Activated B cell treated with CpG ODN at 0.5 μM for 24 hours (primary cell): Measurements from ENCODE around the gene TRIM54. TPM values are rescaled to one million over a fixed set of nuclear protein-coding genes. Genes with fewer than 3 reads are reported as not detected.

ENCODE experiments used
- ATAC-seq: fragments of 200-7000 bp; cut with Tn5 transposase; one replicate; pipeline ENCODE4 v1.10.0; 2021; ENCODE audit warnings: low read depth, mild to moderate bottlenecking, moderate library complexity
- CTCF ChIA-PET: fragments of 350-600 bp; sonication (Branson Sonifier 250); formaldehyde crosslinking; loops from one replicate; lab custom pipeline; 2021; ENCODE audit warnings: antibody characterized with exemption; lab: Charles Lee
- POLR2A ChIA-PET: fragments of 350-600 bp; sonication (Branson Sonifier 250); formaldehyde crosslinking; loops from one replicate; lab custom pipeline; 2021; ENCODE audit warnings: antibody characterized with exemption; lab: Charles Lee
- DNase-seq: peaks from one replicate; pipeline ENCODE4 v3.0.0; 2022
- H3K27ac Mint-ChIP-seq: one replicate; pipeline ENCODE4 v1.8.0; 2020; ENCODE audit warnings: mixed read lengths
- H3K27me3 Mint-ChIP-seq: one replicate; pipeline ENCODE4 v1.8.0; 2021; ENCODE audit warnings: mixed read lengths
- H3K36me3 Mint-ChIP-seq: one replicate; pipeline ENCODE4 v1.8.0; 2021; ENCODE audit warnings: low read depth, mixed read lengths
- H3K4me1 Mint-ChIP-seq: one replicate; pipeline ENCODE4 v1.8.0; 2021; ENCODE audit warnings: mixed read lengths
- H3K4me3 Mint-ChIP-seq: one replicate; pipeline ENCODE4 v1.8.0; 2020; ENCODE audit warnings: mild to moderate bottlenecking, mixed read lengths
- H3K9me3 Mint-ChIP-seq: one replicate; pipeline ENCODE4 v1.8.0; 2020; ENCODE audit warnings: mixed read lengths
- intact Hi-C: fragments of 100-400 bp; cut with micrococcal nuclease; formaldehyde crosslinking; loops from one replicate; pipeline ENCODE4 v1.15.1; 2024
- total RNA-seq: library from RNA; stranded (reverse); gene quantifications from 2 replicates; pipeline ENCODE4 v1.2.3, GENCODE V29; 2022
- TF ChIP-seq, protein P1 (sequence below): fragments of 200-600 bp; IDR thresholded peaks from one replicate; pipeline ENCODE4 v1.8.0; 2022; ENCODE audit warnings: antibody characterized with exemption, mild to moderate bottlenecking

The TRIM54 gene
- total RNA-seq, 1 donor from 2014 or later = not detected

DNA sequence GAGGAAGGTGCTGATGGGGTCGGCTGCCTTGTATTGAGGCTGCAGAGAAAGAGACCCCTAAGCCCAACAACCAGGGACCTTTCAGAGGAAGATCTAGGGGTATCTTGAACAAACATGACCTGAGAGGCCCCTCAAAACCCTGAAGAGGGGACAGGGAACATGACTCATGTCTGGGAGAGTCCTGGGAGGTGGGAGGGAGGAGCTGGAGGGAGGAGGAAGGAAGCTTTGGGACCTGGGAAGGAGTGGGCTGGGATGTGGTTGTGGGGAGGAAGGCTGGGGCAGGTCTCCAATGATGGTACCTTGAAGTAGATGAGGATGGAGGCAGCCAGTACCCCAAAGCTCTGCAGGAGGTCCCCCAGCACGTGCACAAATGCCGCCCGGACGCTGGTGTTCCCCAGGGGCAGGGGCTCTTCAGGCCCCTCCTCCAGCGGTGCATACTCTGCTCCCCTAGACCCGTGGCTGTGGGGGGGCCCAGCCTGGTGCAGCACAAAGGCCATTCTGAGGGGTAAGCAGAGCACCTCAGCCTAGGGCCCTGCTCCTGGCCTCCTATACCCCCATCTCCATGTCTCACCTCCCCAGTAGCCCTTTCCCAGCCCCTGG is 25.3 kb upstream of the TRIM54 start:
- no peak for DNase-seq
- intact Hi-C loops = no loop called here
- no peak overlapping the region for H3K4me3 Mint-ChIP-seq
- no peak for ATAC-seq
- TF ChIP-seq, protein P1, sequence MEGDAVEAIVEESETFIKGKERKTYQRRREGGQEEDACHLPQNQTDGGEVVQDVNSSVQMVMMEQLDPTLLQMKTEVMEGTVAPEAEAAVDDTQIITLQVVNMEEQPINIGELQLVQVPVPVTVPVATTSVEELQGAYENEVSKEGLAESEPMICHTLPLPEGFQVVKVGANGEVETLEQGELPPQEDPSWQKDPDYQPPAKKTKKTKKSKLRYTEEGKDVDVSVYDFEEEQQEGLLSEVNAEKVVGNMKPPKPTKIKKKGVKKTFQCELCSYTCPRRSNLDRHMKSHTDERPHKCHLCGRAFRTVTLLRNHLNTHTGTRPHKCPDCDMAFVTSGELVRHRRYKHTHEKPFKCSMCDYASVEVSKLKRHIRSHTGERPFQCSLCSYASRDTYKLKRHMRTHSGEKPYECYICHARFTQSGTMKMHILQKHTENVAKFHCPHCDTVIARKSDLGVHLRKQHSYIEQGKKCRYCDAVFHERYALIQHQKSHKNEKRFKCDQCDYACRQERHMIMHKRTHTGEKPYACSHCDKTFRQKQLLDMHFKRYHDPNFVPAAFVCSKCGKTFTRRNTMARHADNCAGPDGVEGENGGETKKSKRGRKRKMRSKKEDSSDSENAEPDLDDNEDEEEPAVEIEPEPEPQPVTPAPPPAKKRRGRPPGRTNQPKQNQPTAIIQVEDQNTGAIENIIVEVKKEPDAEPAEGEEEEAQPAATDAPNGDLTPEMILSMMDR = no peak
- no peaks in the 10 kb centered on the region for H3K9me3 Mint-ChIP-seq
- no peak overlapping the region for H3K27ac Mint-ChIP-seq
- H3K27me3 Mint-ChIP-seq = peaks cover 58% of the 10 kb centered on the region
- H3K4me1 Mint-ChIP-seq = peaks cover 11% of the 10 kb centered on the region
- CTCF ChIA-PET = no interaction called here
- POLR2A ChIA-PET = interaction anchor here (0.6 kb wide), 1 partner anchor 44 kb away, joined by 5 read pairs; no protein-coding TSS in a partner anchor
- H3K36me3 Mint-ChIP-seq = no peaks in the 10 kb centered on the region

DNA sequence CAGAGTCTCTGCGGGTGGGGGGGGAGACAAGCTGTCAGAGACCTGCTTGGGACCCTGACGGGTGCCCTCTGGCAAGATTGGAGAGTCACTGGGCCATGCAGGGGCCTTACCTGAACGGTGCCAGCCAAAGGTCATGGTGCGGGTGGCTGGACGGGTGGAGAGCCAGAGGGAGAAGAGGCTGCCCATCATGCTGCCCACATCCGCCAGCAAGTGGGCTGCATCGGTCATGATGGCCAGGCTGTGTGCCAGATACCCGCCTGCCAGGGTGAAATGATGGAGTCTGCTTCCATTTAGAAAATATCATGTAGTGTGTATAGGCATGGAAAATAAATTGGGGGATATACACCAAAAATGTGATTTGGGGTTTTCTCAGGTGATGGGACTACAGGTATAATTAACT is 24.2 kb upstream of the TRIM54 start:
- Mint-ChIP-seq H3K27ac (no peak overlapping the region), H3K4me3 (no peak overlapping the region), H3K4me1 (peaks cover 12% of the 10 kb centered on the region), H3K27me3 (peaks cover 59% of the 10 kb centered on the region), H3K9me3 (no peaks in the 10 kb centered on the region), H3K36me3 (no peaks in the 10 kb centered on the region)
- TF ChIP-seq, protein P1 = no peak
- POLR2A ChIA-PET = no interaction called here
- CTCF ChIA-PET = no interaction called here
- ATAC-seq (no peak), DNase-seq (no peak)
- intact Hi-C loops = no loop called here

DNA sequence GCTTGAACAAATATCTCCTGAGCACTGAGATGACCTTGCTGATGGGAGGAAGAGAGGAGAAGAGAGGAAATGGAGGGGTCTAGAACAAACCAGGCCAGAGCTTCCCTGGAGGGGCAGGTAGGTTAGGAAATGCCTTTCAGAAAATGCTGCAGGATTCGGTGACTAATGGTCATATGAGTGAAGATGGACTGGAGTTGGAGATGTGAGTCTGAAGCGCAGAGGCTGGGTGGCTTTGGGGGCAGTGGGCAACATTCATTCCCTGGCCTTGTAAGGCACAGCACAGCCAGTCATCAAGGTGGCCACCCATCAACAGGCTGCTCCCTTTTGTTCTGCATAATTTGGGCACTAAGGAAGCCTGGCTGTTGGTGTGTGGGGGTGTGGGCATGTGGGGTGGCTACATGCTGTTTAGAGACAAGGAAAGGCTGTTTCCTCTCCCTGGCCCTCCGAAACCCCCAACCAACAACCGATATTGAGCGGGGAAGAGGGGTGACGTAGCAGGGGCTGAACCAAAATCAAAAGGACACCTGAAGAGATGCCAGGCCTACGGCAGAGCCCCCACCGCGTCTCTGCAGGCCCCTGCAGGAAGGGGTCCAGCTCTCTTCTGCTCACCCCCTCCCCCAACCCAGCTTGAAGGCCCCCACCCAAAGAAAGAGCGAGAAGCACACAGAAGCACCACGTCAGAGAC is 20.8 kb upstream of the TRIM54 start:
- POLR2A ChIA-PET = no interaction called here
- Mint-ChIP-seq H3K27ac (no peak overlapping the region), H3K9me3 (no peaks in the 10 kb centered on the region), H3K27me3 (peaks cover 65% of the 10 kb centered on the region), H3K4me3 (peak overlapping the region; percentile 74), H3K36me3 (peaks cover 2% of the 10 kb centered on the region), H3K4me1 (peaks cover 33% of the 10 kb centered on the region)
- TF ChIP-seq, protein P1 = no peak
- no peak for DNase-seq
- CTCF ChIA-PET = no interaction called here
- intact Hi-C loops = no loop called here
- no peak for ATAC-seq

DNA sequence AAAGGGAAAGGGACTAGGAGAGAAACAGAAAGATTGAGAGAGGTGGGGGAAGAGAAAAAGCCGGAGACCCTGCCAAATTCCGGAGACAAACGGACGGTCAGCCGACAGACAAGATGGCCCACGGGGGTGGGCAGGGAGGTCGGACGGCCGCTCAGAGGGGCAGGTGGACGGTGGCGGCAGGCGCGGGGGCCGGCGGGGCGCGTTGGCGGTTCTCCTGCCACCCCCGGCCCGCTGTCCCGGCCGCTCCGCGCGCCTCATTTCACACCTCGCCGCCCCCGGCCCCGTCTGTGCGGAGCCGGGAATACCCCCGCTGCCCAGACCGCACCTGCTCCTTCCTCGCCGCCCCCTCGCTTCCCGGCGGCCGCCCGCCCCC is 20.3 kb upstream of the TRIM54 start:
- CTCF ChIA-PET = no interaction called here
- no peak overlapping the region for H3K27ac Mint-ChIP-seq

More for the DNA sequence above, 20.3 kb upstream of the TRIM54 start:
- Mint-ChIP-seq H3K9me3 (no peaks in the 10 kb centered on the region), H3K36me3 (peaks cover 2% of the 10 kb centered on the region), H3K4me3 (peak overlapping the region; percentile 74), H3K4me1 (peaks cover 33% of the 10 kb centered on the region), H3K27me3 (peaks cover 59% of the 10 kb centered on the region)
- intact Hi-C loops = no loop called here
- ATAC-seq (no peak), DNase-seq (no peak)
- POLR2A ChIA-PET = interaction anchor here (1.6 kb wide), 1 partner anchor 148 kb away, joined by 4 read pairs; the partner anchor contains the start of gene PPM1G
- TF ChIP-seq, protein P1 = no peak
